Nephron progenitor cell (in vitro differentiated cells): ENCODE measurements around the gene HEATR3.

Experiments
- DNase-seq: peaks from one replicate; pipeline ENCODE4 v3.0.0; 2021
- H3K27ac Mint-ChIP-seq: 2 replicates; pipeline ENCODE4 v1.8.0; 2021; ENCODE audit warnings: mild to moderate bottlenecking, moderate library complexity, mixed read lengths
- H3K27me3 Mint-ChIP-seq: 2 replicates; pipeline ENCODE4 v1.8.0; 2021; ENCODE audit warnings: mild to moderate bottlenecking, low read depth, mixed read lengths; ENCODE audit not compliant: poor library complexity
- H3K36me3 Mint-ChIP-seq: 2 replicates; pipeline ENCODE4 v1.8.0; 2021; ENCODE audit warnings: low read depth, mixed read lengths
- H3K4me1 Mint-ChIP-seq: 2 replicates; pipeline ENCODE4 v1.8.0; 2021; ENCODE audit warnings: mixed read lengths
- H3K4me3 Mint-ChIP-seq: 2 replicates; pipeline ENCODE4 v1.8.0; 2021; ENCODE audit warnings: mild to moderate bottlenecking, moderate library complexity, mixed read lengths
- H3K9me3 Mint-ChIP-seq: 2 replicates; pipeline ENCODE4 v1.8.0; 2021; ENCODE audit warnings: mild to moderate bottlenecking, moderate library complexity, mixed read lengths
- CTCF ChIP-seq: fragments of 200-600 bp; sonication (generic); IDR thresholded peaks from 2 replicates; pipeline ENCODE4 v1.5.0; 2021; ENCODE audit warnings: antibody characterized with exemption

HEATR3 gene

GRCh38 chr16:50067290-50067853 lies 1.6 kb downstream of the HEATR3 start:
- Mint-ChIP-seq H3K9me3 (no peaks in the 10 kb centered on the region), H3K27me3 (peaks cover under 1% of the 10 kb centered on the region), H3K4me1 (peaks cover 29% of the 10 kb centered on the region), H3K36me3 (peaks cover 10% of the 10 kb centered on the region), H3K27ac (peak overlapping the region; percentile 85), H3K4me3 (peak overlapping the region; percentile 91)
- peak; percentile 23 for DNase-seq
- peak; percentile 50 for TF ChIP-seq CTCF

GRCh38 chr16:50068550-50068949 lies 2.8 kb downstream of the HEATR3 start:
- DNase-seq: no peak
- no peak overlapping the region for H3K27ac Mint-ChIP-seq
- no peaks in the 10 kb centered on the region for H3K9me3 Mint-ChIP-seq
- peaks cover 29% of the 10 kb centered on the region for H3K4me1 Mint-ChIP-seq
- H3K27me3 Mint-ChIP-seq: peaks cover 5% of the 10 kb centered on the region
- no peak for TF ChIP-seq CTCF
- no peak overlapping the region for H3K4me3 Mint-ChIP-seq
- peaks cover 10% of the 10 kb centered on the region for H3K36me3 Mint-ChIP-seq

- DNase-seq: no peak
- Mint-ChIP-seq H3K27me3 (peaks cover 5% of the 10 kb centered on the region), H3K27ac (no peak overlapping the region), H3K4me1 (peaks cover 29% of the 10 kb centered on the region), H3K4me3 (no peak overlapping the region), H3K36me3 (peaks cover 10% of the 10 kb centered on the region), H3K9me3 (no peaks in the 10 kb centered on the region)
- TF ChIP-seq CTCF: no peak
Observed at GRCh38 chr16:50069060-50069459, 3.3 kb downstream of the HEATR3 start.

- peaks cover 5% of the 10 kb centered on the region for H3K27me3 Mint-ChIP-seq
- no peak overlapping the region for H3K4me3 Mint-ChIP-seq
- H3K36me3 Mint-ChIP-seq: peaks cover 20% of the 10 kb centered on the region
- H3K9me3 Mint-ChIP-seq: no peaks in the 10 kb centered on the region
- TF ChIP-seq CTCF: no peak
- no peak overlapping the region for H3K27ac Mint-ChIP-seq
- peaks cover 29% of the 10 kb centered on the region for H3K4me1 Mint-ChIP-seq
- DNase-seq: no peak
Observed at GRCh38 chr16:50071075-50071671, 5.4 kb downstream of the HEATR3 start.

- Mint-ChIP-seq H3K4me3 (no peak overlapping the region), H3K4me1 (peaks cover 16% of the 10 kb centered on the region), H3K36me3 (peaks cover 31% of the 10 kb centered on the region), H3K27me3 (peaks cover 5% of the 10 kb centered on the region), H3K9me3 (no peaks in the 10 kb centered on the region), H3K27ac (peak overlapping the region; percentile 89)
- DNase-seq: no peak
- TF ChIP-seq CTCF: no peak
Observed at GRCh38 chr16:50072730-50073129, 7.0 kb downstream of the HEATR3 start.
